ENCODE measurements around the gene NEK11.

NEK11 gene, protein sequence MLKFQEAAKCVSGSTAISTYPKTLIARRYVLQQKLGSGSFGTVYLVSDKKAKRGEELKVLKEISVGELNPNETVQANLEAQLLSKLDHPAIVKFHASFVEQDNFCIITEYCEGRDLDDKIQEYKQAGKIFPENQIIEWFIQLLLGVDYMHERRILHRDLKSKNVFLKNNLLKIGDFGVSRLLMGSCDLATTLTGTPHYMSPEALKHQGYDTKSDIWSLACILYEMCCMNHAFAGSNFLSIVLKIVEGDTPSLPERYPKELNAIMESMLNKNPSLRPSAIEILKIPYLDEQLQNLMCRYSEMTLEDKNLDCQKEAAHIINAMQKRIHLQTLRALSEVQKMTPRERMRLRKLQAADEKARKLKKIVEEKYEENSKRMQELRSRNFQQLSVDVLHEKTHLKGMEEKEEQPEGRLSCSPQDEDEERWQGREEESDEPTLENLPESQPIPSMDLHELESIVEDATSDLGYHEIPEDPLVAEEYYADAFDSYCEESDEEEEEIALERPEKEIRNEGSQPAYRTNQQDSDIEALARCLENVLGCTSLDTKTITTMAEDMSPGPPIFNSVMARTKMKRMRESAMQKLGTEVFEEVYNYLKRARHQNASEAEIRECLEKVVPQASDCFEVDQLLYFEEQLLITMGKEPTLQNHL

DNA sequence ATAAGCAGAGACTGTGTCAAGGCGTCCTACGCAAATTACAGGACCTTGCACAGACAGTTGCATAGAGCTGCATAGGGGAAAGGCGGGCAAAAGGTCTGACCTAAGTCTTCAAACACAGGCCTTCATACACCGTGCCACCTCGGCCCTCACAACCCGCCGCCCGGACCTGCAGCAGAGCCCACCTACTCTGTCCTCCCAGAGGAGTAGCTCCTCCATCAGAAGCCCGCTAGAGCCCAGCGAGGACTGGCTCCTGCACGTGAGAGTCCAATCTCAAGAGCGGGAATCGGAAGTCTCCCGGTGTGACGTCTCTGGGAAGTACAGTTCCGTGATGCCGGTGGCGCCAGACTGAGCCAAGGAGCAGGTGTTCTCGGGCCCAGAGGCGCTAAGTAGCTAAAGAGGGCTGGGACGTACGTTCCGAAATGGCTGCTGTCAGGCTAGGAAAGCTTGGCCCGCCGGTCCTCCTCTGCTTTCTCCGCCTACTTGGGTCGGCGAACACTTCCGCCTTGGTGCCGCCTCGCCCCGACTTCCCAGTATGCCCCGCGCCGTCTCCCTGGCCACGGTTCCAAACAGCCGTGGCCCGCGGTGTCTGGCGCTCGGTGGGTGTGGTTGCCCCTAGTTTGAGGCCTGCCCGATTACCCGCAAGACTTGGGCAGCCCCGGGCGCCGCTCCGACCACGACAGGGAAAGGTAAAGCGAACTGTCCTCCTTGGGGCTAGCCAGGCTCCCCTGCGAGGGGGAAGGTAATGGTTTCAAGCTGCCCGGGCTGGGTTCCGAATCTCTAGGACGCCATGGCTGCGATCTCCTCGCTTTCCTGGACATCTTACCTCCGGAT lies at the start of gene NEK11, which contains the start of gene ASTE1:
Gene NEK11 (plus strand): TSS at position 557 of the 831 bp plus-strand sequence. CDS start 2,832 bp downstream, outside the sequence.
Gene ASTE1 (minus strand): TSS at position 505 of the 831 bp plus-strand sequence. CDS start 1,519 bp downstream, outside the sequence.
- peak; percentile 85 for DNase-seq

DNA sequence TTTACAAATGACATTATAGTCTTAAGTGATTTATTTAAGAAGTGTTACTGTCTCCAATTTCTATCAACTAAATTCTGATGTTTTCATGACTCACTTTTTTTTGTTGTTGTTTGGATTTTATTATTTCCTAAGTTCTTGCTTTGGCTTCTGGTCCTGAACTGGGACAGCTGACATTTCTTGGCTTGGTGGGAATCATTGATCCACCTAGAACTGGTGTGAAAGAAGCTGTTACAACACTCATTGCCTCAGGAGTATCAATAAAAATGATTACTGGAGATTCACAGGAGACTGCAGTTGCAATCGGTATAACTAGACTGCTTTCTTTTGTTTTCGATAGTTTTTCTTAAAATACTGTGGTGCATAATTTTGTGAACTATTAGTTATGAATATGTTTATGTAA lies 47.6 kb upstream of the NEK11 start:
- no peak for DNase-seq

DNA sequence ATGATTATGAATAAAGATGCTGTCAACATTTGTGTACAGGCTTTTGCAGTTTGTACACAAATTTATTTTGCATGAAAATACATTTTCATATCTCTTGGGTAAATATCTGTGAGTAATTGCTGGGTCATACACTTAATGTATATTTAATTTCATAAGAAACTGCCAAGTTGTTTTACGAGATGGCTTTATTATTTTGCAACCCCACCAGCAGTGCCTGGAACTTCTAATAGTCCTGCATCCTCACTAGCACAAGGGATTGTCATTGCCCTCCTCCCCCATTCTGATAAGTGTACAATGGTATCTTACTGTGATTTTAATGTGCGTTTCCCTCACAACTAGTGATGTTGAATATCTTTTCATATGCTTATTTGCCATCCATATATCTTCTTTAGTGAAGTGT lies 45.2 kb upstream of the NEK11 start:
- DNase-seq, result no peak

DNA sequence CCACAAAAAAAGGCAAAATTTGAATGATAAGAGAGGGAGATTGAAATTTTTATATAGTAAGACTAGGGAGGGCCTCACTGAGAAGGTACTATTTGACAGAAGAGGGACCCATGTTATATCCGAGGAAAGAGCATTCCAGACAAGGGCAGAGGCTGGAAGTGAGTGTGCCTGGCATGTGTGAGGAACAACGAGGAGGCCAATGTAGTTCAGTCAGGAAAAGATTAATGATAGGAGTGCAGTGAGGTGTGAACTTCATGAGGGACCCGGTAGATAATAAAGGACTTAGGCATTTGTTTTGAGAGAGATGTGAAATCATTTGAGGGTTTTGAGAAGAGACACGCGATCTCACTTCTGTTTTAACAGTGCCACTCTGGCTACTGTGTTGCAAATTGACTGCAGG lies 36.4 kb upstream of the NEK11 start:
- no peak for DNase-seq

DNA sequence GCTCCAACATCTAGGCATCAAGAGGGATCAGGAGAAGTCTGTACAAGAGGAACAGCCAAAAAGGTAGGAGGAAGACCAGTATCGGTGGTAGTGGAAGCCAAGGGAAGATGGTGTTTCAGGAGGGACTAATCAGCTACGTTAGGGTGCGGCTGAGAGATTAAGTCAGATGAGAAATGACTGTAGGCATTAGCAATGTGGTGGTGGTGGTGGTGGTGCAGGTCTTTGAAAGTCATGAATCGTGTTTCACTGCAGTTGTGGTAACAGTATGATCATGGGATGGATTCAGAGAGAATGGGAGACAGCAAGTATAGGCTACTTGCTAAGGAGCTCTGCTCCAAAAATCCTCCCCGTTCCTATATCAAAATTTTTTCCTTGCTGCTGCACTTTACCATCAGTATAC lies 35.6 kb upstream of the NEK11 start:
- no peak for DNase-seq

DNA sequence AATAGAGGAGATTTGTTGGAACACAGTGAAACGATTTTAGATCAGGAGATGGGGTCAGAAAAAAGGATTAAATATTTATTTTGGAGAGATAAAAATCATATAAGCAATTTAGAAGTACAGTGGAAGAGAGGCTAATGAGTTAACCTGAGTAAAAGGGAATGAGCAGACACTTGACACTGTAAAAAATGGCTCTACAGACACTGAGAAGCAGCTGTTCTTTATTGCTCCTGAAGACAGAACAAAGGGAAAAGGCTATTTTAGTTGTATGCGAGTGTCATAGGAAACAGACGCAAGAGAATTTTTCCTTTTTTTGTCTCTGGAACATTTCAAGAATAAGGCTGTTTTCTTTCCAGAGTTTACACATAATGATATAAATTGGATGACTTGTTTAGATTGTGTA lies 34.3 kb upstream of the NEK11 start:
- no peak for DNase-seq

DNA sequence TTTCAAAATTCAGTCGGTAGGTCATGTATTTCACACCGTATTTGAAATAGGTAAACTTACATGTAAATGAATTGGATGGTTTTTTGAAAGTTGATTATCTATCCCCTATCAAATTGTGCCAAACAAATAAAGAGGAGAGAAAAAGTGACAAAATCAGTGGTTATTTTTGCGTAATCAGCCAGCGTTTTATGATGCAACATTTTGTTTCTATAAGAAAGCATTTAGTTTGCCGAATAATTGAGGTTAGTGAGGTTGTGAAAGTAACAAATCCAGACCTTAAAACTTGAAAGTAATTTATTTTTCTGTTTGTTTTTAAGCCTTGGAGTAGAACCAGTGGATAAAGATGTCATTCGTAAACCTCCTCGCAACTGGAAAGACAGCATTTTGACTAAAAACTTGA lies 29.4 kb upstream of the NEK11 start:
- no peak for DNase-seq

DNA sequence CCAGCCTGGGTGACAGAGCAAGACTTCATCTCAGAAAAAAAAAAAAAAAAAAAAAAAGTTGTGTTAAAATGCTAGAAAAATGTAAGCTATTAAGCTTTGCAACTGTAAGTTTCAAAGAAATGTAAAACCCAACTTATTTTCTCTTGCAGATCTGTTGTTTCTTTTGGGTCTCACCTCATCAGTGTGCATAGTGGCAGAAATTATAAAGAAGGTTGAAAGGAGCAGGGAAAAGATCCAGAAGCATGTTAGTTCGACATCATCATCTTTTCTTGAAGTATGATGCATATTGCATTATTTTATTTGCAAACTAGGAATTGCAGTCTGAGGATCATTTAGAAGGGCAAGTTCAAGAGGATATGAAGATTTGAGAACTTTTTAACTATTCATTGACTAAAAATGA lies 25.6 kb upstream of the NEK11 start:
- DNase-seq, result no peak

DNA sequence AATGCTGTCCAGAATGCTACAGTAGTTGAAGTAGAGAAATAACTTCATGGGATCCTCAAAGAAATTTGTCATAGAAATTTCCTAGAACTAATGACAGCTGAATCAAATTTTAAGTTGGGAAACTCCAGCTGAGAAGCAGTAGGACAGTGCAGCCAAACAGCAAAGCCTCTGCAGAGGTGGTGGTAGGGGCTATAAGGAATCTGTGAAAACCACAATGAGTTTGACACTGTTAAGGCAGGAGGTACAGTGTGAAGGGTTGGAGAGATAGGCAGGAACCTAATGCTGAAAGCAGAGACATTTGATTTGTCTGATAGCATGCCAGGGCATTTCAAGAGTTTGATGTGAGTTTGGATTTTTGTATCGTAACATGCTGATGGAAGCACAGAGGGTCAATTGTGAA lies 22.1 kb upstream of the NEK11 start:
- no peak for DNase-seq

DNA sequence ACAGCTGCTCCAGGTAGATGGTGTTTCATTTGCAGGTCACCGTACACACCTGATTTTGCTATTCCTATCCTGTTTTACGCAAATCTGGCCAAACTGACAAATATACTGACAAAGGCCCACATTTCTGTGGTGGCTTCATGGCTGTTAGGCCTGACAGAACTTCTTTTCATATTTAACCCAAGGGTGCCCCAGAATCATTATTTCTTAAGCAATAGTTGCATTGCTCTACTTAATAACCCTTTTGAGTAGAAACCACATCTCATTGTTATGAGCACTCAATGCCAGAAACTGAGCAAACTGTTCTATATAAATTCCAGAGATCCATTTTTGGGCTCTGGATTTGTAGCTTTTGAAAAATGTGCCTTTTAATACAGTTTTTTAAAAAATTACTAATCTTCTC lies 19.4 kb upstream of the NEK11 start:
- no peak for DNase-seq

DNA sequence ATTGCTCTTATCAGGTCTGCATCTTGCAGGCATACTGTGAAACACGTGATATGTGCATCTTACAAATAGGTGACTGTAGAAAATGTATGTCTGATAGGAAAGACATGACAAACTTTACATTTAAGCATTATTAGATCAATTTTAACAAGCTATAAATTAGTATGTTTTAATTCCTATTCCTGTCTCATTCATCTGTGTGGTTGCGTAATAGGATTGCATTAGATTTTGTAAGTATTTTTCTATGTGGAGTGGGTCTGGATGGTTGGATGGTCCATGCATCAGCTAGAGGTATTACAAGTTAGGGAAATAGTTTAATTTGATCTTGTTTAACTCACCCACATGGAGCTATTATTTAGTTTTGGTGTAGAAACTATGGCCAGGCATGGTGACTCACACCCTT lies 18.9 kb upstream of the NEK11 start:
- no peak for DNase-seq

DNA sequence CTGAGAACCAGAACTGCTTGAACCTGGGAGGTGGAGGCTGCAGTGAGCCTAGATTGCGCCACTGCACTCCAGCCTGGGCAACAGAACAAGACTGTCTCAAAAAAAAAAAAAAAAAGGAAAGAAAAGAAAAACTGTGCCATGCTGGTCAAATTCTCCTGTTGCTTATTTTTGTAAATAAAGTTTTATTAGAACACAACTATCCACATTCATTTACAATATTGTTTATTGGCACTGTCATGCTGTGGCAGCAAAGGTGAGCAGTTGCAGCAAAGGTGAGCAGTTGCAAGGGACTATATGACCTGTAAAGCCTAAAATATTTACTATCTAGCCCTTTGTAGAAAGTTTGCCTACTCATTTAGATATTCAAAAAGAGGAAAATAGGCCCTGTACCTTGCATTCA lies 18.4 kb upstream of the NEK11 start:
- no peak for DNase-seq

DNA sequence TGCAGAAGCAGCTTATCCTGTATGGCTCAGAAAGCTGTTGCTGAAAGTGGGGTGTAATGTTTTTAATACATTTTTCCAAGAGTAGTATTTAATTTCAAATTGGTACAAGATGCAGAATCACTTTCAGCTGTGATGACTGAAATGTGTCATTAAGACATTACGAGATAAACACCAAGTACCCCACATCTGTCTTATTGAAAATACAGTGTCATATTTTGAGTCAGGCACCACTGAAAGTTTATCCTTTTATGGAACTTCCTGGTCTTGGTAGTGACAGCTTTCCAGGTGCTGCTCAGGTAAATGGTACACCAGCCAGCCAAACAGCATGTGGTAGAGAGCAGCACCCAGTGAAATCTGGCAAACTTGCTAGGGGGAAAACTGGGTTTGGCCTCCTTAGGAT lies 17.0 kb upstream of the NEK11 start:
- no peak for DNase-seq

DNA sequence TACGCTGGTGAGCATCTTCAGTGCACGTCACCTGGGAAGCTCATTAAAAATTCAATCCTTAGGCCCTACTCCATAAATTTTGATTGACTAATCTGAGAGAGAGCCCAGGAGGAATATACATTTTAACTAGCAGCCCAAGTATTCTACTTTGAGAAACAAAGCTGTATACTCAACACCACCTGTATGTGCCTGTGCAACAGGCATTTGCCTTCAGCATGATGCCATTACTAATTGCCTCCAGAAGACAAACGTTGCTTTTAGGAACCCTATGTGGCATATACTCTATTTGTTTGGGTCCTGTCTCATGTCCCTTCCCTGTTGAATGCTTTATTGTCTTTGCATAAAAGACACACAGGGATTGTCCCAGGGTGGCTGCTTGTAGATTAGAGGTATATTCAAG lies 7.7 kb upstream of the NEK11 start:
- no peak for DNase-seq

DNA sequence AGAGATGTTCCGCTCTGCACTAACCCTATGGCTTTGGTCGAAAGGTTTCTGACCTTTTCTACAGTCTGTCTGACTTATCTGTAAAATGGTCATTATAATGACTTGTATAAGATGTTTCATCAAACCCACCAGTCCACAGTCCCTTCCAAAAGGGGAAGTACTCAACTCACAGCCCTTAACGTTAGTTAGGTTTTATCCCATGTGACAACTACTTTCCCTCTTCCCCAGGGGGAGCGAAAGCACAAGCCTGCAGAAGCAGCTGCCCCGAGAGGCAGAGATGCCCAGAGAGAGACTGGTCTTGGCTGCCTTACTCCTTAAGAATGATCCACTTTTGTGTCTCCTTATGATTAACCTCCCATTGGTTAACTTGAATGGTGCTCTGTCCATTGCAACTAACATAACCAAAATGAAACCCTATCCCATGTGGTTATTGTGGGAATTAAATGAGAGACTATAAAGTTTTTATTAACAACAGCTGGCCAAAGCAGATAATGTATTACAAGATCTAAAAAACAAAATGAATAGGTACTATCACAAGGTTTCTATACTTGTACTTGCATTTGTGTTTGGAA lies 6.5 kb upstream of the NEK11 start:
- DNase-seq, result no peak

DNA sequence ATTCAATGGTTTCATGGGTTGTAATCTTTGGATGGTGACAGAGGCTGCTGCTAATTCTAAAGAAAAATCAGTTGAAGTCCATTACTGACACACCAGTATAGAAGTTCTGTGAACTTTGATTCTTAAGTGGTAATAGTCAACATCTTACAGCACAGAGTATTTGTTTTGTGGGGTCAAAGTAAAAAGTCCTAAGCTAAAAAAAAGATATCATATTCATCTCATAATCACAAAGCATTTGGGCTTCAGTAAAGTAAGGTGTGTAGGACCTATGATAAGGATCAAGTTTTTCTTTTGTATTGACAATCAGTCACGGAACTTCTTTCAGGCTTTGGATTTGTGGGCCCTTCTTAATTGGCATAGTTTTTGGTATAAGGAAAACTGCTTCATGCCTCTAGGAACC lies 1.1 kb upstream of the NEK11 start:
- no peak for DNase-seq

DNA sequence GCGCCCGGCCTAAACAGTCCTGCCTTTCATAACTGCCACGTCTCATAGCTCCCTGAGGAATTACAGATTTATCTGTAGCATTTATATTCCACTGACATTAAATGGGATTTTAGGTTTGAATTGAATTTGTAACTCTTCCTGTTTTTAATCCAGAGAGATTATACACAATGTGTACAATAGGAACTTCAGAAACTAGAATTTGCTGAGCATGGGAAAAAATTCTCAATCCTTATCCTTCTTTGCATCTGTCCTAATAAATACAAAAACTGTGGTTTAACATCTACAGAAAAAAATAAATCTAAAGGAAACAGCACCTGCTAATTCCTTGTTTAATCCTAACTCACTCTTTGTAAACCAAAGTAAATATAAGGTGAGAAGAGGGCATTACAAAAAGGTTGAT lies 2.2 kb downstream of the NEK11 start:
- DNase-seq, result no peak

DNA sequence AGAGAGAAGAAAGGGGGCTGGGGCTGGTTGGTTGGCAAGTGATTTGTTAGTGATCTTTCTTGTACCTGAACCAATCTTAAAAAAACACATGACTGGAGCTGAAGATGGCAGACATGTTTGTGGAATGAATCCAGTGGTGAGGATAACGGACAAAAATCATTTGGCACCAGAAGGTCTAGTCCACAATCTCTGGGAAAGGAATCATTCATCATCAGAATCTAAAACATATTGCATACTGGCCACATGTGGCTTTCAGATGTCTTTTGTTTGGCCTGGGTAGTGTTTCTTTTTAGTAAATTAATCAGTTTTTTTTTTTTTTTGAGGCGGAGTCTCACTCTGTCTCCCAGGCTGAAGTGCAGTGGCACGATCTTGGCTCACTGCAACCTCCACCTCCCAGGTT lies 5.0 kb downstream of the NEK11 start:
- no peak for DNase-seq

DNA sequence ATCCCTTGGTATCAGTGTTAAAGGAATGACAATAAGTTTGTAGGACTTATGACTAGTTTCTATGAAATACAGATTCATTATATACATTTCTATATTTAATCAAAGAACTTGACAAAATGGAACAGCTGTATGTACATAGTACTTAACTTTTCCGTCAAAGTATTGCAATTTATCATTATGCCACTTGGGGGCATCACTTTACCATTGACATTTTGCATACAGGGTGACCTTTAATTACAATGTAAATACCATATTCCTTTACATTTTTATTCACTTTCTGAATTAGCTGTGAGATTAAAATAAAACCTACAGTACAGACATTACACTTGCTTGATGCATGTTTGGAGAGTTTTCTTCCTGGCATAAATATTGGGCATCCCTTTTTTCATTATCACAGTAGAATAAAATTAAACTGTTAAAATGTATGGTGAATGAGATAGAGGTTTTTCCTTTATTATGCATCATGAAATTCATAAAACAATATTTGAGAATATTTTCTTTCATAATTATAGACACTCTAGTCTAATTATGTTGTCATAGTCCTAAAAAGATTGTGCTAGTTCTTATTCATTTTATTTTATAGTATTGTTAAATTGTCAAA lies 6.9 kb downstream of the NEK11 start:
- DNase-seq, result no peak

DNA sequence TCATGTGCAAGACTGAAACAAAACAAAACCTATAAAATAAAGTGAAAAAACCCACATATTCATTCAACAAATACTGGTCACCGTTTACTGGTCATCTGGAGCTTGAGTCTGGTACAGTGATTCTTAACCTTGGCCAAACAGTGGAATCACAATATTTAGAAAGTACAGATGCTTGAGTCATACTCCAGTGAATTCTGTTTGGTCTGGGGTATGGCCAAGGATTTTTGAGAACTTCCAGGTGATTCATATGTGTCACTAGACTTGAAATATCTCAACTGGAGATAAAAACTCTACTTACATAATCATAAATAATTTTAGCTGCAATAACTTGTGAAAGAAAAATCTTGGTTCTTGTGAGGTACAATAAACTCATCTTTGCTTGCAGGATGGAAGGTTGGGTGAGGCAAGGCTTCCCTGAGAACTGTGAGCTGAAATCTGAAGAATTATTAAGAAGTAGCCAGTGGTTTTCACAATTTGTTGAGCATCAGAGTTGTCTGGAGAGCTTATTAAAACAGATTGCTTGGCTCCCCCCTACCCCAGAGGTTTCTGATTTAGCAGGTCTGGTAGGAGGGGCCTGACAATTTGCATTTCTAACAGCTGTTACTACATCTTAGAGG lies 9.6 kb downstream of the NEK11 start:
- no peak for DNase-seq

DNA sequence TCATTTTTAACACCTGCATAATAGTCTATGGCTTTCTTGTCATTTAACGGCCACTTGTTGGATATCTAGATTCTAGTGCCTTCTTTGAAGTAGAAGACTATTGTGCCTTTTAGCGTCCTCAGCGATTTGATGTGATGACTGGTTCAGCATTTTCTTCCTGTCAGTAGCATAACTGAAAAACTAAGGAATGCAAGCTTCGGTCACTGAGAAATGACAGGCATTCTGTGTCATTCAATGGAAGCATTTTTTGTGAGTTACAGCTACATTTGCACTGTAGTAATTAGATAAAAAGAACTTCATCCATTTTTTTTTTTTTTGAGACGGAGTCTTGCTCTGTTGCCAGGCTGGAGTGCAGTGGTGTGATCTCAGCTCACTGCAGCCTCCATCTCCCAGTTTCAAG lies 10.3 kb downstream of the NEK11 start:
- no peak for DNase-seq

DNA sequence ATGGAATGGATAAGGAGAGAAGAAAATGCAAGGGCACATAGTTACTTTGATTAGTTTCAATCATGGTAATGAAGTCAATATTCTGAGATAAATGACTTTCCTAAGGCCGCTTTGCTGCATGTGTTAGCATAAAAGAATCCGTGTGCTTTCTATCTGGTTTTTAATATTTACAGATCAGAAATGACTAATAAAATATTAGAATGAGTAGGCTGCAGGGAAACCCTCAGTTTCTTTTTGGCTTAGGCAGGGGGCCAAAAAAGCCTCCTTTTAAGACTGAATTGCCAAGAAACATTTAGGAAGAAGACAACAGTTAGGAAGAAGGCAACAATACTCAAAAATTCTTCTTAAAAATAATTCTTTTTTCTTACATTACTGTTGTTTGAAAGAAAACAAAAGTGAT lies 11.6 kb downstream of the NEK11 start:
- no peak for DNase-seq

Data from activated T-cell treated with anti-CD3 and anti-CD28 coated beads for 4 hours (primary cell).